ENCODE data around the gene DYSF.

Gene DYSF

DNA sequence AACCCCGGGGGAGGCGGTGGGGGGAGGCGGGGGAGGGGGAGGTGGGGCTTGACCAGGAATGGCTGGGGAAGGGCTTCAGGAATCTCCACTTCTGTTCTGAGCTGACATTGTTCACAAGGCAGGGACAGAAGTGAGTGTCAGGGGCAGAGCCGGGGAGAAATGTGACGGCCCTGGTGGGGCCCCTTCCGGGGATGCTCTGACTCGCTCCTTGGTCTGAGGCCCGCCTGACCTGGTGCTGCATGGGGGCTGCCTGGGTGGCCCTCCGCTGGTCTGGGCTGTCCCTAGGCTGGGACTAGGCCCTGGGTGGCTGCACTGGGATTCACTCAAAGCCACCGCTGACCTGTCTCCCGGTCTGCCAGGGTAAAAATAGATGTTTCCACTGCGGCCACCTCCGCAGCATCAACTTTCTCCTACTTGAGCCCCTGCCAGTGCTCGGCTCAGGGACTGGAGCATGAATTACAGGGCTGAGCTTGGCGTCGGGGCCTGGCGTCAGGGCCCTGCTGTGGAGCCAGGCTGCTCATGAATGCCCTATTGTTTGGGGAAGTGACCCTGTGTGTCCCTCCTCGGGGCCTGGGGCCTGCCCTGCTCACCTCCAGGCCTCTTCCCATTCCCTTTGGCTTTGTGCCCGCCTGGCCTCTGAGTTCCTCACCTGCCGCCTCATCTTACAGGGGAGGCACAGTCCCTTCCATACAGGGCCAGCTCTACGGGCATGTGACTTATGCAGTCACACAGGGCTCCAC, 247.5 kb downstream of the DYSF start:
- H3K27me3 ChIP-seq = peaks cover 37% of the 10 kb centered on the region
- H3K9me3 ChIP-seq = no peaks in the 10 kb centered on the region
- H3K4me3 ChIP-seq (ENCODE audit: low read depth in 1 of 2, low read length in 1 of 2) = no peak overlapping the region
- H3K36me3 ChIP-seq = no peaks in the 10 kb centered on the region
- H3K27ac ChIP-seq = no peak overlapping the region
- H3K4me1 ChIP-seq (ENCODE audit: control insufficient read depth in 1 of 2, insufficient read depth in 1 of 2, low read depth in 1 of 2, low read length in 1 of 2) = no peaks in the 10 kb centered on the region
- no peak for TF ChIP-seq CTCF (IDR thresholded peaks at IDR 0.05)

GRCh38 chr2:71702071-71702970, 249.0 kb downstream of the DYSF start:
- Histone ChIP-seq H3K9me3 (no peaks in the 10 kb centered on the region), H3K36me3 (no peaks in the 10 kb centered on the region), H3K27me3 (peaks cover 23% of the 10 kb centered on the region), H3K4me1 (ENCODE audit: control insufficient read depth in 1 of 2, insufficient read depth in 1 of 2, low read depth in 1 of 2, low read length in 1 of 2) (no peaks in the 10 kb centered on the region), H3K4me3 (ENCODE audit: low read depth in 1 of 2, low read length in 1 of 2) (no peak overlapping the region), H3K27ac (no peak overlapping the region)
- no peak for TF ChIP-seq CTCF (IDR thresholded peaks at IDR 0.05)

GRCh38 chr2:71702971-71703898, 249.9 kb downstream of the DYSF start:
- Histone ChIP-seq H3K4me3 (ENCODE audit: low read depth in 1 of 2, low read length in 1 of 2) (no peak overlapping the region), H3K36me3 (no peaks in the 10 kb centered on the region), H3K4me1 (ENCODE audit: control insufficient read depth in 1 of 2, insufficient read depth in 1 of 2, low read depth in 1 of 2, low read length in 1 of 2) (no peaks in the 10 kb centered on the region), H3K27me3 (peaks cover 23% of the 10 kb centered on the region), H3K27ac (no peak overlapping the region), H3K9me3 (no peaks in the 10 kb centered on the region)
- no peak for TF ChIP-seq CTCF (IDR thresholded peaks at IDR 0.05)

GRCh38 chr2:71704131-71704561, 250.8 kb downstream of the DYSF start:
- H3K27me3 ChIP-seq = peaks cover 30% of the 10 kb centered on the region

More at GRCh38 chr2:71704131-71704561, 250.8 kb downstream of the DYSF start:
- Histone ChIP-seq H3K4me3 (ENCODE audit: low read depth in 1 of 2, low read length in 1 of 2) (no peak overlapping the region), H3K27ac (no peak overlapping the region), H3K9me3 (no peaks in the 10 kb centered on the region), H3K4me1 (ENCODE audit: control insufficient read depth in 1 of 2, insufficient read depth in 1 of 2, low read depth in 1 of 2, low read length in 1 of 2) (no peaks in the 10 kb centered on the region), H3K36me3 (no peaks in the 10 kb centered on the region)
- no peak for TF ChIP-seq CTCF (IDR thresholded peaks at IDR 0.05)
